Activated CD4-positive, alpha-beta T cell treated with anti-CD3 and anti-CD28 coated beads for 24 hours (primary cell): Measurements from ENCODE around the gene MYZAP.

Source experiments
- DNase-seq, 2 donors: peaks; one replicate each; pipeline ENCODE4 v3.0.0-alpha.2; 2020; ENCODE audit warnings: low read depth in 2 of 2

Gene MYZAP

GRCh38 chr15:57698991-57699390 is 107.3 kb downstream of the MYZAP start:
- DNase-seq = no peak

- DNase-seq = no peak
These were observed 111.7 kb downstream of the MYZAP start for GRCh38 chr15:57703387-57703786.

- no peak for DNase-seq
These were observed 112.7 kb downstream of the MYZAP start for GRCh38 chr15:57704441-57704840.

GRCh38 chr15:57705746-57706404 is 114.2 kb downstream of the MYZAP start:
- DNase-seq = no peak

GRCh38 chr15:57706405-57707209 is 114.9 kb downstream of the MYZAP start, which contains the start of gene POLR2M:
TSS of gene POLR2M (plus strand) at chr15:57706714. CDS start at chr15:57706843, 129 bp downstream.
- DNase-seq = peak; percentile 76 to 83

GRCh38 chr15:57708047-57708446 is 116.3 kb downstream of the MYZAP start:
- no peak for DNase-seq

GRCh38 chr15:57718309-57718708 is 126.6 kb downstream of the MYZAP start:
- no peak for DNase-seq

- DNase-seq = no peak
These were observed 129.2 kb downstream of the MYZAP start for GRCh38 chr15:57720867-57721266.

- DNase-seq = no peak
These were observed 134.7 kb downstream of the MYZAP start for GRCh38 chr15:57726411-57726810.

GRCh38 chr15:57727031-57727430 is 135.3 kb downstream of the MYZAP start:
- no peak for DNase-seq

- no peak for DNase-seq
These were observed 136.7 kb downstream of the MYZAP start for GRCh38 chr15:57728436-57728835.

GRCh38 chr15:57730876-57731275 is 139.2 kb downstream of the MYZAP start:
- no peak for DNase-seq

- DNase-seq = no peak
These were observed 139.9 kb downstream of the MYZAP start for GRCh38 chr15:57731530-57732103.

GRCh38 chr15:57732526-57733331 is 141.0 kb downstream of the MYZAP start:
- peak; percentile 30 to 33 for DNase-seq

GRCh38 chr15:57734860-57735259 is 143.2 kb downstream of the MYZAP start:
- DNase-seq = no peak
